OCI-LY1 (cell line): ENCODE data around the gene TIPRL.

Experiments used
- EZH2 ChIP-seq: fragments of 200-600 bp; sonication (generic), shearing (Covaris generic); IDR thresholded peaks from 2 replicates; pipeline ENCODE4 v1.8.0; 2017; ENCODE audit warnings: borderline replicate concordance, mixed run types, mild to moderate bottlenecking, antibody characterized with exemption, low read length, moderate library complexity, mixed read lengths
- TF ChIP-seq, protein P1 (sequence below): fragments of 200-600 bp; sonication (generic), shearing (Covaris generic); IDR thresholded peaks from 2 replicates; pipeline ENCODE4 v1.5.1; 2017; ENCODE audit warnings: mild to moderate bottlenecking, antibody characterized with exemption, low read length, moderate library complexity, mixed read lengths

GRCh38 chr1:168179438-168180147 lies 831 bp downstream of the TIPRL start:
- TF ChIP-seq, protein P1, sequence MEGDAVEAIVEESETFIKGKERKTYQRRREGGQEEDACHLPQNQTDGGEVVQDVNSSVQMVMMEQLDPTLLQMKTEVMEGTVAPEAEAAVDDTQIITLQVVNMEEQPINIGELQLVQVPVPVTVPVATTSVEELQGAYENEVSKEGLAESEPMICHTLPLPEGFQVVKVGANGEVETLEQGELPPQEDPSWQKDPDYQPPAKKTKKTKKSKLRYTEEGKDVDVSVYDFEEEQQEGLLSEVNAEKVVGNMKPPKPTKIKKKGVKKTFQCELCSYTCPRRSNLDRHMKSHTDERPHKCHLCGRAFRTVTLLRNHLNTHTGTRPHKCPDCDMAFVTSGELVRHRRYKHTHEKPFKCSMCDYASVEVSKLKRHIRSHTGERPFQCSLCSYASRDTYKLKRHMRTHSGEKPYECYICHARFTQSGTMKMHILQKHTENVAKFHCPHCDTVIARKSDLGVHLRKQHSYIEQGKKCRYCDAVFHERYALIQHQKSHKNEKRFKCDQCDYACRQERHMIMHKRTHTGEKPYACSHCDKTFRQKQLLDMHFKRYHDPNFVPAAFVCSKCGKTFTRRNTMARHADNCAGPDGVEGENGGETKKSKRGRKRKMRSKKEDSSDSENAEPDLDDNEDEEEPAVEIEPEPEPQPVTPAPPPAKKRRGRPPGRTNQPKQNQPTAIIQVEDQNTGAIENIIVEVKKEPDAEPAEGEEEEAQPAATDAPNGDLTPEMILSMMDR = no peak
- no peak for TF ChIP-seq EZH2
